RWPE2 (cell line): ENCODE data around the gene TLX1.

Source experiments
- ATAC-seq: fragments of 200-7000 bp; cut with Tn5 transposase; 3 replicates; pipeline ENCODE4 v1.9.1; 2021; ENCODE audit warnings: low read depth
- DNase-seq: peaks from one replicate; pipeline ENCODE4 v3.0.0-alpha.2; 2020; ENCODE audit warnings: low spot score
- H3K27ac ChIP-seq: fragments of 450-650 bp; 2 replicates; pipeline ENCODE4 v1.5.1; 2017; ENCODE audit warnings: mild to moderate bottlenecking; ENCODE audit not compliant: poor library complexity, severe bottlenecking
- H3K27me3 ChIP-seq: fragments of 250-450 bp; sonication (Bioruptor Pico); 2 replicates; pipeline ENCODE4 v1.5.1; 2021; ENCODE audit warnings: mild to moderate bottlenecking, moderate library complexity; ENCODE audit not compliant: insufficient read depth, poor library complexity, severe bottlenecking
- H3K36me3 ChIP-seq: fragments of 250-450 bp; sonication (Bioruptor Pico); 2 replicates; pipeline ENCODE4 v1.5.1; 2020; ENCODE audit warnings: low read depth, mild to moderate bottlenecking, moderate library complexity
- H3K4me1 ChIP-seq: fragments of 250-450 bp; sonication (Bioruptor Pico); 2 replicates; pipeline ENCODE4 v1.5.1; 2021; ENCODE audit warnings: mild to moderate bottlenecking, moderate library complexity; ENCODE audit not compliant: insufficient read depth, poor library complexity, severe bottlenecking
- H3K4me3 ChIP-seq: fragments of 250-450 bp; sonication (Bioruptor Pico); 2 replicates; pipeline ENCODE4 v1.5.1; 2021; ENCODE audit warnings: mild to moderate bottlenecking, moderate library complexity; ENCODE audit not compliant: severe bottlenecking
- H3K9me3 ChIP-seq: fragments of 250-450 bp; sonication (Bioruptor Pico); 2 replicates; pipeline ENCODE4 v1.5.1; 2021; ENCODE audit warnings: mild to moderate bottlenecking, moderate library complexity; ENCODE audit not compliant: severe bottlenecking
- CTCF ChIP-seq: fragments of 450-650 bp; IDR thresholded peaks from one replicate; pipeline ENCODE4 v1.5.1; 2017; ENCODE audit warnings: mild to moderate bottlenecking, moderate library complexity; ENCODE audit not compliant: poor library complexity, severe bottlenecking

The TLX1 gene

GRCh38 chr10:101183458-101184183 lies 52.5 kb downstream of the TLX1 start:
- no peak overlapping the region for H3K4me3 ChIP-seq
- no peaks in the 10 kb centered on the region for H3K4me1 ChIP-seq
- TF ChIP-seq CTCF: no peak
- H3K36me3 ChIP-seq: no peaks in the 10 kb centered on the region
- no peak for ATAC-seq
- no peaks in the 10 kb centered on the region for H3K9me3 ChIP-seq
- H3K27me3 ChIP-seq: no peaks in the 10 kb centered on the region
- no peak overlapping the region for H3K27ac ChIP-seq
- DNase-seq: no peak
